ENCODE results near the gene PPHLN1.

DNA sequence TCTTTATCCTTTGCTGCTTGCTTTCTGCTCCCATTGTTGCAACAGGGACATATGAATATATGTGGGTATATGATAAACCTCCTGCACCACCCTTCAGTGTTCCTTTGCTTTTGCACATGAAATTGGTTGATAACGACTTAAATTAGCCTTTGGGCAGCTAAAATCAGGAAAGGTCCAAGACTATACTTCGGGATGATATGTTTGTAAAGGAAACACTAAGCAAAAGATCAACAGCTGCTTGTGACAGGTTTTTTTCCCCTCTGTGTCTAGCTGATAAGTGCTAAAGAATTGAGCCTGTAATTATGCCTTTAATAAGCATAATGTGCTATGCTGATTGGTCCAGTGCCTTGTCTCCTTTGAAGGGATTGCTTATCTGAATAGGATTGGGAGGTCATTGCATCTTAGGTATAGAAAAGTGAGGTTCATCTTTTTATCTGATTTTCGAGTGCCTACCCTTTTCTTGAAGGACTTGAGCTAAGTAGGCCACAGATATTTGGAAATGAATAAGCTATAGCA, 59.4 kb downstream of the PPHLN1 start:
- TF ChIP-seq, protein P1, sequence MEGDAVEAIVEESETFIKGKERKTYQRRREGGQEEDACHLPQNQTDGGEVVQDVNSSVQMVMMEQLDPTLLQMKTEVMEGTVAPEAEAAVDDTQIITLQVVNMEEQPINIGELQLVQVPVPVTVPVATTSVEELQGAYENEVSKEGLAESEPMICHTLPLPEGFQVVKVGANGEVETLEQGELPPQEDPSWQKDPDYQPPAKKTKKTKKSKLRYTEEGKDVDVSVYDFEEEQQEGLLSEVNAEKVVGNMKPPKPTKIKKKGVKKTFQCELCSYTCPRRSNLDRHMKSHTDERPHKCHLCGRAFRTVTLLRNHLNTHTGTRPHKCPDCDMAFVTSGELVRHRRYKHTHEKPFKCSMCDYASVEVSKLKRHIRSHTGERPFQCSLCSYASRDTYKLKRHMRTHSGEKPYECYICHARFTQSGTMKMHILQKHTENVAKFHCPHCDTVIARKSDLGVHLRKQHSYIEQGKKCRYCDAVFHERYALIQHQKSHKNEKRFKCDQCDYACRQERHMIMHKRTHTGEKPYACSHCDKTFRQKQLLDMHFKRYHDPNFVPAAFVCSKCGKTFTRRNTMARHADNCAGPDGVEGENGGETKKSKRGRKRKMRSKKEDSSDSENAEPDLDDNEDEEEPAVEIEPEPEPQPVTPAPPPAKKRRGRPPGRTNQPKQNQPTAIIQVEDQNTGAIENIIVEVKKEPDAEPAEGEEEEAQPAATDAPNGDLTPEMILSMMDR (IDR thresholded peaks at IDR 0.05 in 4 of 5, conservative IDR thresholded peaks at IDR 0.05 in 1 of 5), result no peak
- TF ChIP-seq POLR2A (IDR thresholded peaks at IDR 0.05), result no peak

Measured in gastrocnemius medialis (tissue), 4 donors.